Cardiac muscle cell (in vitro differentiated cells and primary cell): ENCODE measurements around the gene ACTBL2. TPM values are rescaled to one million over a fixed set of nuclear protein-coding genes. Genes with fewer than 3 reads are reported as not detected.

Experiments used
- DNase-seq, 2 donors: peaks; one replicate each; pipeline versions ENCODE4 v3.0.0 to v3.0.0-alpha.2; 2010 to 2017; ENCODE audit warnings: low read depth in 1 of 2, low spot score in 1 of 2
- H3K27ac ChIP-seq: fragments of 200-600 bp; sonication (generic); 2 replicates; pipeline ENCODE4 v1.5.1; 2016
- H3K27me3 ChIP-seq: fragments of 200-600 bp; sonication (generic); 2 replicates; pipeline ENCODE4 v1.6.0; 2016; ENCODE audit warnings: control low read depth
- H3K36me3 ChIP-seq: fragments of 200-600 bp; sonication (generic); 2 replicates; pipeline ENCODE4 v1.5.1; 2016; ENCODE audit warnings: control low read depth
- H3K4me1 ChIP-seq: fragments of 200-600 bp; sonication (generic); 2 replicates; pipeline ENCODE4 v1.8.1; 2017; ENCODE audit warnings: low read depth, mild to moderate bottlenecking, mixed run types
- H3K4me3 ChIP-seq: fragments of 200-600 bp; sonication (generic); 2 replicates; pipeline ENCODE4 v1.5.1; 2016; ENCODE audit warnings: mild to moderate bottlenecking
- H3K9me3 ChIP-seq: fragments of 200-600 bp; sonication (generic); 2 replicates; pipeline ENCODE4 v1.5.1; 2017; ENCODE audit warnings: low read depth, mild to moderate bottlenecking, control low read depth
- polyA plus RNA-seq: library from polyadenylated mRNA; unstranded; fragments of >200 nt; fragmentation: Nextera tagmentation; extraction: Ambion mirVana; gene quantifications from 2 replicates; pipeline ENCODE4 v1.2.1, GENCODE V29; 2016
- total RNA-seq: library from RNA; depleted of rRNA; stranded (reverse); fragments of >200 nt; gene quantifications from 2 replicates; pipeline ENCODE4 v1.2.3, GENCODE V29; 2016
- TF ChIP-seq, protein P1 (sequence below): IDR thresholded peaks from 2 replicates; pipeline ENCODE4 v1.5.1; 2012; ENCODE audit warnings: low read depth, mild to moderate bottlenecking, low read length

The ACTBL2 gene
- total and polyA plus RNA-seq, 2 experiments from 2014 or later, result not detected

DNA sequence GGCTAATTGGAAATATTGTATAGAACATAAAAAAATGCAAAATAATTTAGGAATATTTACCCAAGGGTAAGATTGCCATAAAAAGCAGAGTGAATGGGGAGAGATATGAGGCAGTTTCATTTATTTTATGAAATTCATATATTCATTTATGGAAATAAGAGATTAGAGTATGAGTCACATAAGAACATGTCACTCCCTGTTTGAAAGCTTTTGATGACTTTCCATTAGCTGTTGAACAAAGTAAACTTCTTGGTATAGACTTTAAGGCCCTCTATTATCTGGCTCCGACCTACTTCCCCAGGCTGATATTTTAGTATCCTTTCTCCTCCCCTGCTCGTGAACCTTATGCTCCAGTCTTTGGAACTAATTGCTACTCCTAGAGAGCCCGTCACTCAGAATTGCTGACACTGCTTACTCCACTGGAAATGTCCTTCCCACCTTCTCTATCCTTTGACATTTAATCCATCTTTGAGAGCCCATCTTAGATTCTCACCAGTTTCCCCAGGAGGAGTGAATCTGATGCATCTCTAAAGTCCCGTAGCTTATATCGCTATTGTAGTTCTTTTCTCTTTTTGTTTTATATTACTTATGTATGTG is 8.9 kb upstream of the ACTBL2 start:
- peaks cover 3% of the 10 kb centered on the region for H3K4me1 ChIP-seq
- TF ChIP-seq, protein P1, sequence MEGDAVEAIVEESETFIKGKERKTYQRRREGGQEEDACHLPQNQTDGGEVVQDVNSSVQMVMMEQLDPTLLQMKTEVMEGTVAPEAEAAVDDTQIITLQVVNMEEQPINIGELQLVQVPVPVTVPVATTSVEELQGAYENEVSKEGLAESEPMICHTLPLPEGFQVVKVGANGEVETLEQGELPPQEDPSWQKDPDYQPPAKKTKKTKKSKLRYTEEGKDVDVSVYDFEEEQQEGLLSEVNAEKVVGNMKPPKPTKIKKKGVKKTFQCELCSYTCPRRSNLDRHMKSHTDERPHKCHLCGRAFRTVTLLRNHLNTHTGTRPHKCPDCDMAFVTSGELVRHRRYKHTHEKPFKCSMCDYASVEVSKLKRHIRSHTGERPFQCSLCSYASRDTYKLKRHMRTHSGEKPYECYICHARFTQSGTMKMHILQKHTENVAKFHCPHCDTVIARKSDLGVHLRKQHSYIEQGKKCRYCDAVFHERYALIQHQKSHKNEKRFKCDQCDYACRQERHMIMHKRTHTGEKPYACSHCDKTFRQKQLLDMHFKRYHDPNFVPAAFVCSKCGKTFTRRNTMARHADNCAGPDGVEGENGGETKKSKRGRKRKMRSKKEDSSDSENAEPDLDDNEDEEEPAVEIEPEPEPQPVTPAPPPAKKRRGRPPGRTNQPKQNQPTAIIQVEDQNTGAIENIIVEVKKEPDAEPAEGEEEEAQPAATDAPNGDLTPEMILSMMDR, result no peak
- no peak overlapping the region for H3K4me3 ChIP-seq
- H3K27ac ChIP-seq, result no peak overlapping the region
- no peaks in the 10 kb centered on the region for H3K36me3 ChIP-seq
- peak in 1 of 2 donors; percentile 13 for DNase-seq
- no peaks in the 10 kb centered on the region for H3K27me3 ChIP-seq
- no peaks in the 10 kb centered on the region for H3K9me3 ChIP-seq

DNA sequence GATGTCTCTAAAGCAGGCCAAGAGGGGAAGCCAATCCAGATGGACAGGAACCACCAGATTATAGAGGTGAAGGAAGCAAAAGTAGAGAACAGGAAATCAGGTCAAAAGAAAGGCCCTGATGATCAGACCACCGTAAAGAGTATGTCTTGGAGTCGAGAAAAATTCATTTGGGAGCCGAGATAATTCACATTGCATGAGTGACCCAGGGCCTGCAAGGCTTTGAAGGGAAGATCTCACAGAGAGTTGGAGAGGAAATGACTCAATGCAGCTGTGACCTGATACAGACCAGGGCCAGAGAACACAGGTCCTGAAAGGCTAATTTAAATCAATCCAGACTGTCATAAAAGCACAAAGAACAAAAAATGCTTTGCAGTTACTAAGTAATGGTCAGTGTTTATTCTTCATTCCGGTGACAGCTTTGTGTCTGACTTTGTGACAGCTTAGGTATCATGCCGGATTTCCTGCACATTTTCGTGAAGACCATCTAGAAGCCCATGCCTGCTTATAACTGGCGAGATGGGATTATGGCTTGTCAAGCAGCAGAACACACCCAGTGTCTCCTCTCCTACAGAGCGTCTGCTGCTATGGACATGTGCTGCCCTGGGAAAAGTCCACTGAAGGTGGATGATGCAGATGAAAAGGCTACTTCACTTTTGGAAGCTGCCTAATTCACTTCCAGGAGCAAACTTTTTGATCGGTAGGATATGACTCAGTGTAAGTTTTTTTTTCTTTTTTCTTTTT is 5.8 kb upstream of the ACTBL2 start:
- no peak overlapping the region for H3K4me3 ChIP-seq
- peaks cover 3% of the 10 kb centered on the region for H3K4me1 ChIP-seq
- TF ChIP-seq, protein P1, result no peak
- H3K36me3 ChIP-seq, result no peaks in the 10 kb centered on the region
- DNase-seq, result peak in 1 of 2 donors; percentile 76
- H3K9me3 ChIP-seq, result no peaks in the 10 kb centered on the region
- H3K27me3 ChIP-seq, result no peaks in the 10 kb centered on the region
- H3K27ac ChIP-seq, result no peak overlapping the region

GRCh38 chr5:57486027-57486602 is 3.5 kb upstream of the ACTBL2 start:
- no peaks in the 10 kb centered on the region for H3K27me3 ChIP-seq
- no peaks in the 10 kb centered on the region for H3K9me3 ChIP-seq
- no peak for DNase-seq
- TF ChIP-seq, protein P1, result no peak
- H3K36me3 ChIP-seq, result no peaks in the 10 kb centered on the region
- H3K27ac ChIP-seq, result no peak overlapping the region
- no peak overlapping the region for H3K4me3 ChIP-seq
- no peaks in the 10 kb centered on the region for H3K4me1 ChIP-seq

GRCh38 chr5:57478826-57479225 is 3.8 kb downstream of the ACTBL2 start:
- Histone ChIP-seq H3K36me3 (no peaks in the 10 kb centered on the region), H3K27ac (no peak overlapping the region), H3K9me3 (no peaks in the 10 kb centered on the region), H3K4me1 (no peaks in the 10 kb centered on the region), H3K27me3 (no peaks in the 10 kb centered on the region), H3K4me3 (no peak overlapping the region)
- TF ChIP-seq, protein P1, result no peak
- DNase-seq, result no peak

- no peak overlapping the region for H3K4me3 ChIP-seq
- no peaks in the 10 kb centered on the region for H3K4me1 ChIP-seq
- no peaks in the 10 kb centered on the region for H3K27me3 ChIP-seq
- no peaks in the 10 kb centered on the region for H3K9me3 ChIP-seq
- DNase-seq, result peak in 1 of 2 donors; percentile 34
- no peak overlapping the region for H3K27ac ChIP-seq
- TF ChIP-seq, protein P1, result no peak
- no peaks in the 10 kb centered on the region for H3K36me3 ChIP-seq
Observed at GRCh38 chr5:57476601-57477056, 6.0 kb downstream of the ACTBL2 start.
